ENCODE results near the gene RAD1.

DNA sequence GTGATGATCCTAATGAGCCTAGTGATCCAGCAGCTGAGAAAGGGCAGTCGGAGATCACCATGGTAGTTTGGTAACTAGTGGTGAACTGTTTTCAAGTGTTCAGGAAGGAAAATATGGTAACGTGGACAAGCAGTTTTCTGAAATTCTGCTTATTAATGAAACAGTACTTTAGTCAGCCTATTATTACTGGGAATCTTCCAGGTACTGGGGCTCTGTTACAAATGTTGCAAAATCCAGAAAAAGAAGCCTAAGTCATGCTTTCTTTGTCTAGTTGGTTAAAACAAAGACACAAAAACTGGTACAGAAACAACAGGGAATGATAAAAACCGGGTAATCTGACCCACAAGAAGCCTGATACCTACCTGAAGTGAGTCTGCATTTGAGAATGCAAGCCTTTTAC, 58.1 kb downstream of the RAD1 start:
- TF ChIP-seq POLR2A (IDR thresholded peaks at IDR 0.05; ENCODE audit: control extremely low read depth in 1 of 2, low read depth in 2 of 2, low read length in 2 of 2) = no peak
- TF ChIP-seq TAF1 (IDR thresholded peaks at IDR 0.05; ENCODE audit: low read depth, low read length) = no peak
- TF ChIP-seq, protein P1, sequence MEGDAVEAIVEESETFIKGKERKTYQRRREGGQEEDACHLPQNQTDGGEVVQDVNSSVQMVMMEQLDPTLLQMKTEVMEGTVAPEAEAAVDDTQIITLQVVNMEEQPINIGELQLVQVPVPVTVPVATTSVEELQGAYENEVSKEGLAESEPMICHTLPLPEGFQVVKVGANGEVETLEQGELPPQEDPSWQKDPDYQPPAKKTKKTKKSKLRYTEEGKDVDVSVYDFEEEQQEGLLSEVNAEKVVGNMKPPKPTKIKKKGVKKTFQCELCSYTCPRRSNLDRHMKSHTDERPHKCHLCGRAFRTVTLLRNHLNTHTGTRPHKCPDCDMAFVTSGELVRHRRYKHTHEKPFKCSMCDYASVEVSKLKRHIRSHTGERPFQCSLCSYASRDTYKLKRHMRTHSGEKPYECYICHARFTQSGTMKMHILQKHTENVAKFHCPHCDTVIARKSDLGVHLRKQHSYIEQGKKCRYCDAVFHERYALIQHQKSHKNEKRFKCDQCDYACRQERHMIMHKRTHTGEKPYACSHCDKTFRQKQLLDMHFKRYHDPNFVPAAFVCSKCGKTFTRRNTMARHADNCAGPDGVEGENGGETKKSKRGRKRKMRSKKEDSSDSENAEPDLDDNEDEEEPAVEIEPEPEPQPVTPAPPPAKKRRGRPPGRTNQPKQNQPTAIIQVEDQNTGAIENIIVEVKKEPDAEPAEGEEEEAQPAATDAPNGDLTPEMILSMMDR (IDR thresholded peaks at IDR 0.05; ENCODE audit: control extremely low read depth in 1 of 3, insufficient read depth in 1 of 3, low read depth in 1 of 3, low read length in 3 of 3) = no peak
- no peak for TF ChIP-seq KDM4A (IDR thresholded peaks at IDR 0.05; ENCODE audit: low read depth, low read length, severe bottlenecking)
- TF ChIP-seq, protein P2, sequence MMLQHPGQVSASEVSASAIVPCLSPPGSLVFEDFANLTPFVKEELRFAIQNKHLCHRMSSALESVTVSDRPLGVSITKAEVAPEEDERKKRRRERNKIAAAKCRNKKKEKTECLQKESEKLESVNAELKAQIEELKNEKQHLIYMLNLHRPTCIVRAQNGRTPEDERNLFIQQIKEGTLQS (IDR thresholded peaks at IDR 0.05; ENCODE audit: insufficient read depth, low read depth, low read length) = no peak
- TF ChIP-seq TEAD4 (IDR thresholded peaks at IDR 0.05; ENCODE audit: low read depth, low read length) = no peak
- no peak for TF ChIP-seq SUZ12 (IDR thresholded peaks at IDR 0.05; ENCODE audit: low read length)
- TF ChIP-seq, protein P3, sequence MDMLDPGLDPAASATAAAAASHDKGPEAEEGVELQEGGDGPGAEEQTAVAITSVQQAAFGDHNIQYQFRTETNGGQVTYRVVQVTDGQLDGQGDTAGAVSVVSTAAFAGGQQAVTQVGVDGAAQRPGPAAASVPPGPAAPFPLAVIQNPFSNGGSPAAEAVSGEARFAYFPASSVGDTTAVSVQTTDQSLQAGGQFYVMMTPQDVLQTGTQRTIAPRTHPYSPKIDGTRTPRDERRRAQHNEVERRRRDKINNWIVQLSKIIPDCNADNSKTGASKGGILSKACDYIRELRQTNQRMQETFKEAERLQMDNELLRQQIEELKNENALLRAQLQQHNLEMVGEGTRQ (IDR thresholded peaks at IDR 0.05; ENCODE audit: low read length) = no peak

Measured in H1 (cell line).